Gastrocnemius medialis (tissue), 4 donors: ENCODE data around the gene MGA. TPM values are rescaled to one million over a fixed set of nuclear protein-coding genes. Genes with fewer than 3 reads are reported as not detected.
A peak's percentile ranks its signal among the peaks of the same experiment; 100 is the strongest.

Experiments used
- ATAC-seq, 2 donors: fragments of 150-250 bp; one replicate each; pipeline ENCODE4 v1.9.1; 2016
- DNase-seq, 2 donors: peaks; one replicate each; pipeline ENCODE4 v3.0.0-alpha.2; 2019
- H3K27ac ChIP-seq, 4 donors: fragments of 200-600 bp; sonication (generic); 1 replicate in 1 of 4; 2 replicates in 3 of 4; pipeline ENCODE4 v1.5.1; 2016 to 2018; ENCODE audit warnings: mild to moderate bottlenecking in 2 of 4, moderate library complexity in 1 of 4
- H3K27me3 ChIP-seq, 3 donors: fragments of 200-600 bp; sonication (generic) in 2 of 3; 1 replicate in 1 of 3; 2 replicates in 2 of 3; pipeline versions ENCODE4 v1.5.1 to v1.6.0; 2016 to 2019; ENCODE audit warnings: mild to moderate bottlenecking in 1 of 3, moderate library complexity in 1 of 3
- H3K36me3 ChIP-seq, 2 donors: fragments of 200-600 bp; sonication (generic) in 1 of 2; one replicate each; pipeline ENCODE4 v1.5.1; 2017 to 2018
- H3K4me1 ChIP-seq, 2 donors: fragments of 200-600 bp; sonication (generic) in 1 of 2; one replicate each; pipeline ENCODE4 v1.5.1; 2016 to 2017; ENCODE audit warnings: mild to moderate bottlenecking in 2 of 2
- H3K4me3 ChIP-seq, 4 donors: fragments of 200-600 bp; sonication (generic) in 3 of 4; 1 replicate in 1 of 4; 2 replicates in 3 of 4; pipeline ENCODE4 v1.5.1; 2016 to 2019; ENCODE audit warnings: mild to moderate bottlenecking in 2 of 4
- H3K9me3 ChIP-seq, 3 donors: fragments of 200-600 bp; sonication (generic) in 2 of 3; 1 replicate in 1 of 3; 2 replicates in 2 of 3; pipeline ENCODE4 v1.5.1; 2016 to 2019
- CTCF ChIP-seq, 5 experiments: fragments of 450-650 bp in 3 of 5; fragments of 200-600 bp in 2 of 5; sonication (generic) in 2 of 5; IDR thresholded peaks in 4 of 5; conservative IDR thresholded peaks in 1 of 5; 1 replicate in 4 of 5; 2 replicates in 1 of 5; pipeline ENCODE4 v1.5.1; 2016 to 2019; ENCODE audit warnings: antibody characterized with exemption in 5 of 5, mild to moderate bottlenecking in 3 of 5, moderate library complexity in 3 of 5
- POLR2A ChIP-seq, 2 donors: fragments of 450-650 bp; IDR thresholded peaks; one replicate each; pipeline ENCODE4 v1.6.1; 2017; ENCODE audit warnings: antibody characterized with exemption in 2 of 2, mild to moderate bottlenecking in 2 of 2, moderate library complexity in 2 of 2
- in situ Hi-C, 4 donors: fragments of 200-750 bp; cut with MboI; loops; one replicate each; pipeline versions ENCODE4 v1.15.0 to v1.8.0; 2017; ENCODE audit warnings: low sequenced_read_pairs in 4 of 4
- intact Hi-C: fragments of 100-400 bp; cut with DNase I; formaldehyde crosslinking; loops from one replicate; pipeline ENCODE4 v1.15.1; 2023; ENCODE audit warnings: low total_unique reads
- total RNA-seq, 4 donors: library from RNA; depleted of rRNA; stranded (reverse); fragments of >200 nt; gene quantifications; one replicate each; pipeline versions ENCODE4 v1.1.0 to v1.2.3, GENCODE V29; 2016

Gene MGA
- total RNA-seq, 4 donors from 2014 or later = 17.0 to 27.8 (median 23.6) TPM

GRCh38 chr15:41795996-41796856, 136.0 kb downstream of the MGA start:
- in situ Hi-C loops (no loop called here), intact Hi-C loops (no loop called here)
- Histone ChIP-seq H3K4me3 (no peak overlapping the region), H3K27me3 (no peaks in the 10 kb centered on the region), H3K36me3 (peaks cover 0 to 14% of the 10 kb centered on the region in 2 donors), H3K27ac (peak overlapping the region in 1 of 4 donors; percentile 23), H3K4me1 (peaks cover 23 to 24% of the 10 kb centered on the region in 2 donors), H3K9me3 (no peaks in the 10 kb centered on the region)
- DNase-seq = no peak
- TF ChIP-seq POLR2A (IDR thresholded peaks at IDR 0.05) = no peak
- no peak for ATAC-seq

GRCh38 chr15:41797201-41797944, 137.2 kb downstream of the MGA start:
- ATAC-seq (no peak), DNase-seq (no peak)
- no peak overlapping the region for H3K4me3 ChIP-seq
- no peak overlapping the region for H3K27ac ChIP-seq
- in situ Hi-C loops (no loop called here), intact Hi-C loops (no loop called here)
- peaks cover 0 to 14% of the 10 kb centered on the region in 2 donors for H3K36me3 ChIP-seq
- TF ChIP-seq CTCF (IDR thresholded peaks at IDR 0.05 in 4 of 5, conservative IDR thresholded peaks at IDR 0.05 in 1 of 5) = no peak
- TF ChIP-seq POLR2A (IDR thresholded peaks at IDR 0.05) = no peak
- H3K9me3 ChIP-seq = no peaks in the 10 kb centered on the region
- H3K27me3 ChIP-seq = no peaks in the 10 kb centered on the region
- H3K4me1 ChIP-seq = peaks cover 12 to 13% of the 10 kb centered on the region in 2 donors

- intact Hi-C loops (no loop called here), in situ Hi-C loops (no loop called here)
- Histone ChIP-seq H3K27ac (no peak overlapping the region), H3K9me3 (no peaks in the 10 kb centered on the region), H3K27me3 (no peaks in the 10 kb centered on the region), H3K4me3 (no peak overlapping the region), H3K36me3 (peaks cover 0 to 14% of the 10 kb centered on the region in 2 donors), H3K4me1 (peaks cover 7% of the 10 kb centered on the region in 2 donors)
- TF ChIP-seq CTCF (IDR thresholded peaks at IDR 0.05 in 4 of 5, conservative IDR thresholded peaks at IDR 0.05 in 1 of 5) (no peak), POLR2A (IDR thresholded peaks at IDR 0.05) (no peak)
- DNase-seq (no peak), ATAC-seq (no peak)
Measured at GRCh38 chr15:41798607-41799487, 138.6 kb downstream of the MGA start.

GRCh38 chr15:41799488-41799805, 139.2 kb downstream of the MGA start:
- in situ Hi-C loops (no loop called here), intact Hi-C loops (no loop called here)
- peaks cover 0 to 14% of the 10 kb centered on the region in 2 donors for H3K36me3 ChIP-seq
- no peak for TF ChIP-seq CTCF (IDR thresholded peaks at IDR 0.05 in 4 of 5, conservative IDR thresholded peaks at IDR 0.05 in 1 of 5)
- no peak for TF ChIP-seq POLR2A (IDR thresholded peaks at IDR 0.05)
- H3K9me3 ChIP-seq = no peaks in the 10 kb centered on the region
- H3K4me1 ChIP-seq = peaks cover 6 to 7% of the 10 kb centered on the region in 2 donors
- no peak overlapping the region for H3K4me3 ChIP-seq
- no peaks in the 10 kb centered on the region for H3K27me3 ChIP-seq
- DNase-seq (no peak), ATAC-seq (no peak)
- H3K27ac ChIP-seq = no peak overlapping the region
